Breast epithelium (tissue), 3 donors: ENCODE measurements around the gene ZIC4.

Source experiments
- CTCF ChIP-seq, 3 donors: fragments of 450-650 bp; IDR thresholded peaks; one replicate each; pipeline ENCODE4 v1.5.1; 2016 to 2017; ENCODE audit warnings: antibody characterized with exemption in 3 of 3, mild to moderate bottlenecking in 3 of 3, moderate library complexity in 3 of 3
- POLR2A ChIP-seq: fragments of 450-650 bp; IDR thresholded peaks from one replicate; pipeline ENCODE4 v1.6.1; 2016; ENCODE audit warnings: antibody characterized with exemption, mild to moderate bottlenecking, moderate library complexity

- TF ChIP-seq POLR2A (no peak), CTCF (IDR thresholded peaks at IDR 0.05) (no peak)
Observed at GRCh38 chr3:147390589-147391569, 15.5 kb downstream of the ZIC4 start.
